ENCODE data around the gene MGAT3. TPM values are rescaled to one million over a fixed set of nuclear protein-coding genes. Genes with fewer than 3 reads are reported as not detected.

The MGAT3 gene
- total and polyA plus RNA-seq, 2 of the 13 experiments (the other 11 are each of a cell fraction or from before 2014, with no cell fraction given) = 0.11 to 0.15 TPM

GRCh38 chr22:39470451-39471291, 13.9 kb downstream of the MGAT3 start (continued):
- TF ChIP-seq NR2F2 (IDR thresholded peaks at IDR 0.05; ENCODE audit: borderline replicate concordance, low read depth) = no peak
- 0 out of 2 replicates have a peak, but pooled peaks have one; percentile 15 for TF ChIP-seq DMAP1 (CRISPR knock-in tag; IDR thresholded peaks at IDR 0.05)
- TF ChIP-seq ZNF737 (CRISPR knock-in tag; IDR thresholded peaks at IDR 0.05; ENCODE audit: borderline replicate concordance) = no peak
- TF ChIP-seq ZBTB8A (CRISPR knock-in tag; IDR thresholded peaks at IDR 0.05; ENCODE audit: borderline replicate concordance, low read depth) = no peak
- no peak for TF ChIP-seq BRF2 (CRISPR knock-in tag; IDR thresholded peaks at IDR 0.05)
- no peak for TF ChIP-seq HOXA3 (CRISPR knock-in tag; IDR thresholded peaks at IDR 0.05)

- WGBS (ENCODE audit: low lambda C conversion rate) = 1% methylated on average over 13 of the region's 13 CpGs
- H3K4me2 ChIP-seq (ENCODE audit: low read depth, low read length) = peak overlapping the region; percentile 91
- H3K79me2 ChIP-seq (ENCODE audit: insufficient read depth, low read length) = no peaks in the 10 kb centered on the region
- DNase-seq (ENCODE audit: low spot score) = no peak
- no peaks in the 10 kb centered on the region for H4K20me1 ChIP-seq (ENCODE audit: insufficient read depth, low read length)
- peaks cover 83% of the 10 kb centered on the region for H3K4me1 ChIP-seq (ENCODE audit: insufficient read depth, low read length)
- peaks cover 1 to 29% of the 10 kb centered on the region in 2 experiments; a peak in 3 of 5 replicates for H3K27me3 ChIP-seq (ENCODE audit: control insufficient read depth in 1 of 2, insufficient read depth in 2 of 2, low read length in 2 of 2)
- H2AFZ ChIP-seq (ENCODE audit: low read length) = no peak overlapping the region
- BruUV-seq (replicated peaks) = no TSS peak
- CTCF ChIA-PET (ENCODE audit: low intra/inter-chr PET ratio, low total read pairs) = no interaction called here
- peak overlapping the region; percentile 37 to 70 (median 43) for H3K4me3 ChIP-seq (replicated peaks in 1 of 3; ENCODE audit: insufficient read depth in 1 of 3, low read depth in 2 of 3, low read length in 3 of 3)
- peak; percentile 8; the same call in 2 of the 3 replicates for ATAC-seq
- no peaks in the 10 kb centered on the region for H3K36me3 ChIP-seq (replicated peaks in 1 of 2; ENCODE audit: control insufficient read depth in 1 of 2, insufficient read depth in 2 of 2, low read length in 2 of 2)
- intact Hi-C loops (cut with micrococcal nuclease; ENCODE audit: unreplicated experiment) = no loop called here
- in situ Hi-C loops (cut with HindIII; ENCODE audit: extremely low pct_ligation_motif_present, low pct_unique_long_range_greater_than_20kb) = no loop called here
- POLR2A ChIA-PET = interaction anchor here (0.5 to 2.0 kb wide), 4 partner anchors 30 to 152 kb away, joined by 3 to 16 read pairs (median 4); partner anchors contain the start of genes ATF4, MIEF1 and RPL3
- FAIRE-seq = peak; percentile 12
- H3K9ac ChIP-seq (ENCODE audit: insufficient read depth, low read depth, low read length) = peak overlapping the region; percentile 46; the same call in 1 of the 2 replicates
- no peak overlapping the region for H3K27ac ChIP-seq (ENCODE audit: extremely low read length, insufficient read depth, low read length)
- H3K9me3 ChIP-seq (ENCODE audit: low read length) = no peaks in the 10 kb centered on the region
- TF ChIP-seq RBM22 (optimal IDR thresholded peaks at IDR 0.05; ENCODE audit: low read length) (no peak), ATF1 (CRISPR knock-in tag; IDR thresholded peaks at IDR 0.05) (no peak), ZNF280B (CRISPR knock-in tag; IDR thresholded peaks at IDR 0.05; ENCODE audit: borderline replicate concordance) (peak; percentile 23; the same call in 1 of the 2 replicates), MAFK (conservative IDR thresholded peaks at IDR 0.05 in 1 of 2, IDR thresholded peaks at IDR 0.05 in 1 of 2; ENCODE audit: low read length in 2 of 2) (no peak), U2AF1 (optimal IDR thresholded peaks at IDR 0.05; ENCODE audit: low read depth, low read length) (no peak), SAP130 (CRISPR knock-in tag; IDR thresholded peaks at IDR 0.05; ENCODE audit: low read depth) (0 out of 2 replicates have a peak, but pooled peaks have one; percentile 10), PRPF4 (IDR thresholded peaks at IDR 0.05; ENCODE audit: low read depth, low read length, poor library complexity, severe bottlenecking) (no peak), GATAD2A (CRISPR knock-in tag; IDR thresholded peaks at IDR 0.05) (no peak), ZNF253 (CRISPR knock-in tag; IDR thresholded peaks at IDR 0.05; ENCODE audit: borderline replicate concordance) (no peak), CEBPG (CRISPR knock-in tag; IDR thresholded peaks at IDR 0.05) (no peak), FLYWCH1 (CRISPR knock-in tag; IDR thresholded peaks at IDR 0.05) (no peak), ZMYM2 (CRISPR knock-in tag; IDR thresholded peaks at IDR 0.05) (no peak)
Observed at GRCh38 chr22:39471381-39472141, 14.7 kb downstream of the MGAT3 start.
